HG02852 (cell line): ENCODE data around the gene GRIK1.

Experiments
- ATAC-seq: cut with Tn5 transposase; IDR thresholded peaks from one replicate; pipeline ENCODE4 v1.9.1; 2021; ENCODE audit warnings: mild to moderate bottlenecking, moderate library complexity; ENCODE audit not compliant: unreplicated experiment

GRIK1 gene

GRCh38 chr21:29788752-29789151 is 151.0 kb downstream of the GRIK1 start:
- no peak for ATAC-seq

GRCh38 chr21:29787361-29787909 is 152.4 kb downstream of the GRIK1 start:
- no peak for ATAC-seq

GRCh38 chr21:29786496-29787360 is 153.1 kb downstream of the GRIK1 start:
- ATAC-seq: no peak

- no peak for ATAC-seq
Measured at GRCh38 chr21:29777160-29777559, 162.6 kb downstream of the GRIK1 start.

GRCh38 chr21:29775462-29775861 is 164.3 kb downstream of the GRIK1 start:
- no peak for ATAC-seq

- no peak for ATAC-seq
Measured at GRCh38 chr21:29771491-29772066, 168.2 kb downstream of the GRIK1 start.

GRCh38 chr21:29763674-29764073 is 176.1 kb downstream of the GRIK1 start:
- ATAC-seq: no peak

GRCh38 chr21:29762570-29763082 is 177.2 kb downstream of the GRIK1 start:
- ATAC-seq: no peak

- ATAC-seq: no peak
Measured at GRCh38 chr21:29753216-29753615, 186.6 kb downstream of the GRIK1 start.

GRCh38 chr21:29751473-29752185 is 188.2 kb downstream of the GRIK1 start:
- ATAC-seq: no peak

GRCh38 chr21:29749957-29750356 is 189.8 kb downstream of the GRIK1 start:
- no peak for ATAC-seq

- no peak for ATAC-seq
Measured at GRCh38 chr21:29749223-29749622, 190.6 kb downstream of the GRIK1 start.

- no peak for ATAC-seq
Measured at GRCh38 chr21:29748391-29749167, 191.2 kb downstream of the GRIK1 start.

- no peak for ATAC-seq
Measured at GRCh38 chr21:29741761-29742160, 198.0 kb downstream of the GRIK1 start.

GRCh38 chr21:29739176-29739575 is 200.6 kb downstream of the GRIK1 start:
- ATAC-seq: no peak

GRCh38 chr21:29738730-29739129 is 201.1 kb downstream of the GRIK1 start:
- no peak for ATAC-seq

- no peak for ATAC-seq
Measured at GRCh38 chr21:29737186-29737585, 202.6 kb downstream of the GRIK1 start.

- ATAC-seq: no peak
Measured at GRCh38 chr21:29730281-29730680, 209.5 kb downstream of the GRIK1 start.

GRCh38 chr21:29726044-29726443 is 213.8 kb downstream of the GRIK1 start:
- no peak for ATAC-seq

GRCh38 chr21:29725025-29725736 is 214.6 kb downstream of the GRIK1 start:
- no peak for ATAC-seq
